Breast epithelium (tissue), 4 donors: ENCODE measurements around the gene HMCN1. TPM values are rescaled to one million over a fixed set of nuclear protein-coding genes. Genes with fewer than 3 reads are reported as not detected.

ENCODE experiments used
- DNase-seq, 2 donors: peaks; one replicate each; pipeline ENCODE4 v3.0.0-alpha.2; 2019; ENCODE audit warnings: low spot score in 2 of 2
- H3K27ac ChIP-seq, 2 donors: fragments of 200-600 bp; sonication (generic) in 1 of 2; one replicate each; pipeline ENCODE4 v1.5.1; 2016 to 2019; ENCODE audit warnings: mild to moderate bottlenecking in 1 of 2
- H3K27me3 ChIP-seq, 2 donors: fragments of 200-600 bp; sonication (generic) in 1 of 2; one replicate each; pipeline versions ENCODE4 v1.5.1 to v1.6.0; 2017 to 2019; ENCODE audit warnings: control low read depth in 1 of 2, mild to moderate bottlenecking in 1 of 2
- H3K36me3 ChIP-seq: fragments of 200-600 bp; one replicate; pipeline ENCODE4 v1.5.1; 2019
- H3K4me1 ChIP-seq, 2 donors: fragments of 200-600 bp; sonication (generic); one replicate each; pipeline ENCODE4 v1.5.1; 2016 to 2019; ENCODE audit warnings: control low read depth in 1 of 2
- H3K4me3 ChIP-seq, 3 donors: fragments of 200-600 bp; sonication (generic); 1 replicate in 2 of 3; 2 replicates in 1 of 3; pipeline ENCODE4 v1.5.1; 2016 to 2019; ENCODE audit warnings: mild to moderate bottlenecking in 3 of 3, moderate library complexity in 2 of 3
- H3K9me3 ChIP-seq, 2 donors: fragments of 200-600 bp; sonication (generic) in 1 of 2; one replicate each; pipeline ENCODE4 v1.5.1; 2016 to 2019; ENCODE audit warnings: control low read depth in 1 of 2
- CTCF ChIP-seq, 3 donors: fragments of 450-650 bp; IDR thresholded peaks; one replicate each; pipeline ENCODE4 v1.5.1; 2016 to 2017; ENCODE audit warnings: antibody characterized with exemption in 3 of 3, mild to moderate bottlenecking in 3 of 3, moderate library complexity in 3 of 3
- POLR2A ChIP-seq: fragments of 450-650 bp; IDR thresholded peaks from one replicate; pipeline ENCODE4 v1.6.1; 2016; ENCODE audit warnings: antibody characterized with exemption, mild to moderate bottlenecking, moderate library complexity
- POLR2AphosphoS5 ChIP-seq, 3 donors: sonication (generic); formaldehyde crosslinking; IDR thresholded peaks; one replicate each; pipeline ENCODE4 v1.6.1; 2017; ENCODE audit warnings: antibody characterized with exemption in 3 of 3
- intact Hi-C: fragments of 100-400 bp; cut with DNase I; formaldehyde crosslinking; loops from one replicate; pipeline ENCODE4 v1.15.1; 2023; ENCODE audit warnings: low total_unique reads
- total RNA-seq, 3 donors: library from RNA; depleted of rRNA; stranded (reverse); fragments of >200 nt; gene quantifications; one replicate each; pipeline ENCODE4 v1.1.0, GENCODE V29; 2016

The HMCN1 gene
- total RNA-seq, 3 donors from 2014 or later = 7.8 to 18.4 (median 11.9) TPM

GRCh38 chr1:185816460-185816859, 82.3 kb downstream of the HMCN1 start:
- intact Hi-C loops = no loop called here
- Histone ChIP-seq H3K4me1 (no peaks in the 10 kb centered on the region), H3K4me3 (no peak overlapping the region), H3K27ac (no peak overlapping the region), H3K36me3 (no peaks in the 10 kb centered on the region), H3K9me3 (no peaks in the 10 kb centered on the region), H3K27me3 (no peaks in the 10 kb centered on the region)
- TF ChIP-seq POLR2AphosphoS5 (IDR thresholded peaks at IDR 0.05) = no peak
- no peak for TF ChIP-seq CTCF (IDR thresholded peaks at IDR 0.05)
- TF ChIP-seq POLR2A = no peak
- DNase-seq = no peak

- no peak overlapping the region for H3K27ac ChIP-seq
- intact Hi-C loops = no loop called here
- H3K4me3 ChIP-seq = no peak overlapping the region
- no peaks in the 10 kb centered on the region for H3K9me3 ChIP-seq
- no peaks in the 10 kb centered on the region for H3K27me3 ChIP-seq
- no peak for TF ChIP-seq CTCF (IDR thresholded peaks at IDR 0.05)
- no peak for TF ChIP-seq POLR2AphosphoS5 (IDR thresholded peaks at IDR 0.05)
- TF ChIP-seq POLR2A = no peak
- H3K36me3 ChIP-seq = no peaks in the 10 kb centered on the region
- no peaks in the 10 kb centered on the region for H3K4me1 ChIP-seq
- no peak for DNase-seq
Observed at GRCh38 chr1:185819798-185820197, 85.6 kb downstream of the HMCN1 start.

- TF ChIP-seq POLR2AphosphoS5 (IDR thresholded peaks at IDR 0.05) (no peak), CTCF (IDR thresholded peaks at IDR 0.05) (no peak), POLR2A (no peak)
- DNase-seq = no peak
- Histone ChIP-seq H3K4me1 (no peaks in the 10 kb centered on the region), H3K4me3 (no peak overlapping the region), H3K36me3 (no peaks in the 10 kb centered on the region), H3K27ac (no peak overlapping the region), H3K27me3 (no peaks in the 10 kb centered on the region), H3K9me3 (no peaks in the 10 kb centered on the region)
- intact Hi-C loops = no loop called here
Observed at GRCh38 chr1:185821612-185822385, 87.6 kb downstream of the HMCN1 start.

GRCh38 chr1:185823467-185823866, 89.3 kb downstream of the HMCN1 start:
- Histone ChIP-seq H3K36me3 (no peaks in the 10 kb centered on the region), H3K27ac (no peak overlapping the region), H3K4me1 (no peaks in the 10 kb centered on the region), H3K9me3 (no peaks in the 10 kb centered on the region), H3K27me3 (no peaks in the 10 kb centered on the region), H3K4me3 (no peak overlapping the region)
- no peak for DNase-seq
- intact Hi-C loops = no loop called here
- TF ChIP-seq POLR2A = no peak
- no peak for TF ChIP-seq POLR2AphosphoS5 (IDR thresholded peaks at IDR 0.05)
- no peak for TF ChIP-seq CTCF (IDR thresholded peaks at IDR 0.05)

GRCh38 chr1:185824106-185824505, 89.9 kb downstream of the HMCN1 start:
- intact Hi-C loops = no loop called here
- Histone ChIP-seq H3K4me3 (no peak overlapping the region), H3K27me3 (no peaks in the 10 kb centered on the region), H3K9me3 (no peaks in the 10 kb centered on the region), H3K4me1 (no peaks in the 10 kb centered on the region), H3K36me3 (no peaks in the 10 kb centered on the region), H3K27ac (peak overlapping the region in 1 of 2 donors; percentile 13)
- no peak for TF ChIP-seq CTCF (IDR thresholded peaks at IDR 0.05)
- TF ChIP-seq POLR2AphosphoS5 (IDR thresholded peaks at IDR 0.05) = no peak
- no peak for TF ChIP-seq POLR2A
- no peak for DNase-seq
